Left ventricle myocardium inferior (tissue), 1 donor: ENCODE results near the gene CACNB2. TPM values are rescaled to one million over a fixed set of nuclear protein-coding genes. Genes with fewer than 3 reads are reported as not detected.

Source experiments
- DNase-seq: peaks from one replicate; pipeline ENCODE4 v3.0.0-alpha.2; 2020
- H3K27ac ChIP-seq: fragments of 200-600 bp; replicated peaks from 2 replicates; pipeline ENCODE4 v1.8.0; 2021
- H3K27me3 ChIP-seq: fragments of 200-600 bp; 2 replicates; pipeline ENCODE4 v1.8.0; 2021; ENCODE audit warnings: low read depth
- H3K36me3 ChIP-seq: fragments of 200-600 bp; 2 replicates; pipeline ENCODE4 v1.8.0; 2021
- H3K4me1 ChIP-seq: fragments of 200-600 bp; 2 replicates; pipeline ENCODE4 v1.8.0; 2021
- H3K4me3 ChIP-seq: fragments of 200-600 bp; 2 replicates; pipeline ENCODE4 v1.8.0; 2021; ENCODE audit warnings: mild to moderate bottlenecking, moderate library complexity
- H3K9me3 ChIP-seq: fragments of 200-600 bp; replicated peaks from 2 replicates; pipeline ENCODE4 v1.8.0; 2021
- CTCF ChIP-seq: fragments of 200-600 bp; IDR thresholded peaks from 2 replicates; pipeline ENCODE4 v1.8.0; 2021; ENCODE audit warnings: antibody characterized with exemption, mild to moderate bottlenecking, borderline replicate concordance
- intact Hi-C: fragments of 100-400 bp; cut with micrococcal nuclease; formaldehyde crosslinking; loops from one replicate; pipeline ENCODE4 v1.11.0; 2022
- total RNA-seq: library from RNA; stranded (reverse); fragmentation: NEBNext Ultra II Directional; extraction: Animal tissue kit (Norgen Biotek cat#: 25700); gene quantifications from one replicate; pipeline ENCODE4 v1.2.1, GENCODE V29; 2021
- donor health status: DM: no; HTN: yes; CAD: no; lungs with severe emphysema.

CACNB2 gene
- total RNA-seq, 1 donor from 2014 or later = 38.1 TPM

DNA sequence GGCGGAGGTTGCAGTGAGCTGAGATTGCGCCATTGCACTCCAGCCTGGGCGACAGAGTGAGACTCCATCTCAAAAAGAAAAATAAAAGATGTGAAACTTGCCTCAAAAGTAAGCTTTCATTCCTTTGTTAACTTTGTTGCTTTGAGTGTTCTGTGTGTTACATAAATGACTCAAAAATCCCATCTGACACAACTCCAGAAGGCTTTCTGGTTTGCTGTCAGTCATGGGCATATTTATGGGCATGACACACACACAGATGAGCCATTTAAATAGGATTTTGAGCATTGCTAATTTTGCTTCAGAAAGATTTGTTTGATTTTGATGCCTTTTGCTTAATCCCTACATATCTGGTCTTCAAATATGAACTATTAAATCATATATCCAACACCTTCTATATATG, 82.6 kb downstream of the CACNB2 start:
- no peak for DNase-seq
- intact Hi-C loops = no loop called here
- no peaks in the 10 kb centered on the region for H3K36me3 ChIP-seq
- TF ChIP-seq CTCF = no peak
- no peak overlapping the region for H3K27ac ChIP-seq
- no peaks in the 10 kb centered on the region for H3K9me3 ChIP-seq
- H3K27me3 ChIP-seq = no peaks in the 10 kb centered on the region
- no peak overlapping the region for H3K4me3 ChIP-seq
- peaks cover 8% of the 10 kb centered on the region for H3K4me1 ChIP-seq

GRCh38 chr10:18223898-18224297, 83.7 kb downstream of the CACNB2 start:
- H3K9me3 ChIP-seq = no peaks in the 10 kb centered on the region

DNA sequence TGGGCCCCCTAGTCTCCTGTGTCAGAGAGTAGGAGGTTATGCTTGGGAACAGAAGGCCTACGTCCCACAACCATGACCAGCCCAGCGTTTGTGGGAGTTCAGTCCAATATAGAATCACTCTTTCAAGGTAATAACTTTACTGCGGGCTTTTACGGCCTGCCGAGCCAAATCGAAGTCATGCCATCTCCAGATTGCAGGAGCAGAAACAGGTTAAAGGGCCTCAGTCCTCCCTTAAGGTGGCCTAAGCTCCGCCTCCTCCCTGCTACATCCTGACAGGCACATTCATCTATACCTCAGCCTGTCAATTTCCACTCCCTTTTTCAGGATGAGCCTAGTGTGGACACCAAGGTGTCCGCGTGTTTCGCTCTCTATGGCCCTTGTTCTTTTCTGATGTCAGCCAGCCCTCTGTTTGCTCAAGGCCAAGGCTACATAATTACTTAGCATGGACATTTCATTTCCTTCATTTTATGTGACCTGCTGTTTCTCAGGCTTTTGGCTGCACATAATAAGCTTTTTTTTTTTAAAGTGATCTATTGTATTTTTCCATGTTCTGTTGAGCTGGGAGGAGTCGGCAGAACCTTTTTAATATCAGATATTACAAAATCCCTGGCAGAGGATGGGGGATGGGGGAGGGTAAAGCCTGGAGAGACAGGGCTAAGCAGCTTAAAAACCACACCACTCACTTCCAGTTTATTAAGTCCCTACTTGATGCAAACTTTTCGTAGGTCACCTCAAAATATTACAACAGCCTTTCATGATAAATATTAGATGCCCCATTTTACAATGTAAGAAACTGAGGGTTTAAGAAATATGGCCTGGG, 84.6 kb downstream of the CACNB2 start:
- Histone ChIP-seq H3K27ac (no peak overlapping the region), H3K27me3 (no peaks in the 10 kb centered on the region), H3K36me3 (no peaks in the 10 kb centered on the region), H3K4me1 (peaks cover 3% of the 10 kb centered on the region), H3K9me3 (no peaks in the 10 kb centered on the region), H3K4me3 (no peak overlapping the region)
- DNase-seq = no peak
- intact Hi-C loops = no loop called here
- no peak for TF ChIP-seq CTCF

More at GRCh38 chr10:18223898-18224297, 83.7 kb downstream of the CACNB2 start:
- Histone ChIP-seq H3K36me3 (no peaks in the 10 kb centered on the region), H3K27ac (no peak overlapping the region), H3K4me3 (no peak overlapping the region), H3K4me1 (peaks cover 7% of the 10 kb centered on the region), H3K27me3 (no peaks in the 10 kb centered on the region)
- no peak for DNase-seq
- no peak for TF ChIP-seq CTCF
- intact Hi-C loops = no loop called here

DNA sequence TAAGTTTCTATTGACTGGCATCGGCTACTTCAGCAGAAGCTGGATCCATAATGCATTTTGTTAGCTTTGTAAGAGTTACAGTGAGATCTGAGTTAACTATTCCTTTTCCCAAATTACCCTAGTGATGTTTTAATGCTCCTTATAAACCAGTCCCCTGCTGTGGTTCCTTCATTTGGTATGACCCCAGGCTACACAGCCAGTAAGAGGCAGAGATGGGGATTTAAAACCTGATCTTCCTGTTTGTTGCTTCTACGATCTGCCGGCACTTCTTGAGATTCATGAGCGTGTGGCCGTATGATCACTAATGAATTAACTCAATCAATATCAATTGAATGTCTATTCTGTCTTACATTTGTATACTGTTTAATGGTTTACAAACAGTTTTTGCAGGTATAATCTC, 86.1 kb downstream of the CACNB2 start:
- H3K4me3 ChIP-seq = no peak overlapping the region
- H3K4me1 ChIP-seq = peaks cover 9% of the 10 kb centered on the region
- intact Hi-C loops = no loop called here
- no peaks in the 10 kb centered on the region for H3K27me3 ChIP-seq
- no peaks in the 10 kb centered on the region for H3K36me3 ChIP-seq
- DNase-seq = no peak
- no peak for TF ChIP-seq CTCF
- H3K9me3 ChIP-seq = no peaks in the 10 kb centered on the region
- no peak overlapping the region for H3K27ac ChIP-seq

GRCh38 chr10:18229826-18230225, 89.6 kb downstream of the CACNB2 start:
- peaks cover 22% of the 10 kb centered on the region for H3K4me1 ChIP-seq
- H3K9me3 ChIP-seq = no peaks in the 10 kb centered on the region
- TF ChIP-seq CTCF = no peak
- no peaks in the 10 kb centered on the region for H3K27me3 ChIP-seq
- no peak for DNase-seq
- intact Hi-C loops = no loop called here
- H3K4me3 ChIP-seq = no peak overlapping the region
- H3K27ac ChIP-seq = no peak overlapping the region
- no peaks in the 10 kb centered on the region for H3K36me3 ChIP-seq
